Measurements from ENCODE around the gene MEG3.

MEG3 gene

DNA sequence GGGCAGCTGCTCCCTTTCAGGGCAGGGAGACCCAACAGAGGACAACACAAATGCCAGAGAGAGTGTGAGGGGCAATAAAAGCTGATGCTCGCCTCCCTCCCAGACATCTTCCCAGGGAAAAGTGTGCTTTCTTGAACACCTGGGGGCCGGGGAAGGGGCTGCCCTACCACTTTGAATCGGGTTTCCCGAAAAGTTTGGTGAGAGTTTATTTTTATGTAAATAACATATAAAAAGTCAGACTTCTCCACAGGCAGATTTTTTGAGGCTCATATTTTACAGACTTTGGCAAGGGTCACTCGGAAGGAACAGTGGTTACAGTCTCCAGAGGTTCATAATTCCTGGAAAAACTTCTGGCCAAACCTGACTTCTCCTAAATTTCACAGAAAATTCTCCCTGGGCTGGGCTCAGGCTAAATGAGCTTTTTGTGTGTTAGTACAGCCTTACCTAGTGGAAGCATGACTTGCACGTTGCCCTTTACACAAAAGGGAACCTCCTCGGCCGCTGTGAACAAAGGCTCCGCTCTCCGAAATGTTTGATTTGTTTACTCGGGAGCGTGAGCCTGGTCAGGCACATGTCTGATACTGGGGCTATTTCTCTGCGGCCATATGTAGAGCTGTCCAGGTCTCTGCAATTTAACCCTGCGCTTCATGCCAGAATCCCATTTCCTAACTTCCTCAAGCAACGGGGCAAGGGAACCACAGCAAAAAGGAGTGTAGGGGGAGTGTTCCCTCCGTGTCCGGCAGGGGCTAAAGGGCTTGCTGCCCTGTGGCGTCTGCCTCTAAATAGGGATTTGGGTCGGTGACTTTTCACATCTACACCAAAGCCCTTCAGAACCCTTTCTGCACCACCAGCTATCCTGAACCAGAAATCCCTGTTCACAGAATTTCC lies 74.2 kb downstream of the MEG3 start:
- peak; percentile 61 to 71 for DNase-seq

DNA sequence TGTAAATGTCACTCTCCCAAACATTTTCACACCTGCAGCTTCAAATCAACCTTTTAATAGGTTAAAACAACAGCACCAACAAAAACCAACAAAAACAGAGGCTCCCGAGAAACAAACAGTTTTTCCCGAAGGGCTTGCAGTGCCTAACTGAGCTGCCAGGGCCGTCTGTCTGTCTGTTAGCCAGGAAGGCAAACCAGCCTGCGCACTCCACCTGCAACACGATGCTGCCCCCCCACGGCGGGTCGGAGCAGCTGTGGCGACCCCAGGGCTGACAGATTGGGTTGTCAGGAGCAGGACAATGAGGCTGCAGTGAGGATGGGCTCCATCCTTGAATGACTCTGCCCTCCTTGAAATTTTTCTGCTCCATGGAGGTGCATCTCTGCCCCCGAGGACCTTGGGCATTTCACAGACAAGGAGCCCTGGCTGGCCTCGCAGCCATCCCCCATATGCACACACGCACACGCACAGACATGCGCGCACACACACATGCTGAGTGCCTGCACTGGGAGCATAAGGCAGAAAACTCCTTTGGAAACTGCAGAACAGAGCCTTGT lies 75.0 kb downstream of the MEG3 start:
- DNase-seq: peak; percentile 66 to 88

DNA sequence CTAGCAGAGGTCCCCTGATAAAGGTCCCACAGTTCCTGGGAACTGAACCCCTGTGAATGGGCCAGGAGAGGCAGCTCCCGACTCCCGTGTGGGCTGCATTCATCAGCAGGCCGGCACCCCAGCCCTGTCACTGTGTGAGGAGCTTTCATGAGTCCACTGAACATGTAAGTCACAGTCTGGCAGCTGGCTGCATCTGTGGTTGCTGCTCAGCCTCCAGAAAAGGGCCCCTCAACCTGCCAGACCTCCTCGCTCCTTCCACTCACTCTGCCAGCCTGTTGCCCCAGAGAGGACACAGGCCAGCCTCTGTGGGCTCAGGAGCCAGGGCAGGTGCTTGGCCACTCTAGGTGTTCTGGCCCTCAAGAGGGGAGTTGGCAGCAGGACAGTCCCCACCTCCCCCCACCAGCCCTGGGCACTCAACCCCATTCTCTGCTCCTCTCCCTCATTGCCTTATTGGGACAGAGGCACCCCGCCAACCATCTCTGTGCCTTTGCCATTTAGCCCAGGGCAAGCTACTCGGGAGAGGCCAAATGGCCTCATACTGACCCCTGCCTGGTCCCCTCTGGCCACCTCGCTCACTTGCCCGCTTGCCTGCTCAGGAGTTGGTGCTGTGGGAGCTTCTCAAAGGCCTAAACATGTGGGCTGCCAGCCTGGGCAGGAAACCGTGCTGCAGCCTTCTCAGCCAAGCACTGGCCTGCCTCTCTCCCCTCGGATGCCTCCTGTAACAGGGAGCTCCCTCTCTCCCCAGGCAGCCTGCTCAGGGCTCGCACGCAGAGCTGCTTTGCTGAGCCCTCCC lies 75.7 kb downstream of the MEG3 start:
- peak; percentile 44 to 48 for DNase-seq

DNA sequence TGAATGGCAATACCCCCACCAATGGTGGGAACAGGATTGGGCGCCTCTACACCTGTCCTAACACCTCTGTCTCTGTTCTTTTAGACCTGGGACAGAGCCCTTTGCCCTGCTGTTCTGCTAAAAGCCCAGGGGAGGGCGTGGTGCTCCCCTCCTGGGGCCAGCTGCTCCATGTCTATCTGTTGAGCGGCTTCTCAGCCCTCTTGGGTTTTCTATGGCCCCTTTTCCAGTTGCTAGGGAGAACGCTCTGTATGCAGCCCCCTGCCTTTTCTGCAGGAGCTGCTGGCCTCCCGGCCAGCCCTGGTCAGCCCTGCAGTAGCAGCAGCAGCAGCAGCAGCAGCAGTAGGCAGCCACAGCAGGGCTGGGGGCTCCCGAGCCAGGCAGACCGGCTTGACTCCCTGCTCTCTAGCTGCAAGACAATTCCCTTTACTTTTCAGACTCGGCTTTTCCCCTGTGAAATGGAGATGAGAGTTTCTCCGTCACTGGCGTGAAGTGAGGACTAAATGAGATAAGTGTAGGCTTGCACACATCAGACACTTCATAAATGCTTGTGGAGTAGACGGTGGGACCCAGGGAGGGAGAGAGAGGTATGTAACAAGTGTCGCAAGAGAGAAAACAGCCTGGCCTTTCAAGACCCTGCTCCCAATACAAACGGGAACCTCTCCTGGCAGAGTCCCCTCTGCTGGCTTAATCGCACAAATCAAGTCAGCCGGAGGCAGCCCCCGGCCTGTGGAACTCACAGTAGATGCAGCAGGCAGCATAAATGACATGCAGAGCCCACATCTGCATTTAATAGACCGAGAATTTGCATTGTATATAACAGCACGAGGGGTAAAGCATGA lies 76.6 kb downstream of the MEG3 start:
- peak; percentile 73 to 82 for DNase-seq

DNA sequence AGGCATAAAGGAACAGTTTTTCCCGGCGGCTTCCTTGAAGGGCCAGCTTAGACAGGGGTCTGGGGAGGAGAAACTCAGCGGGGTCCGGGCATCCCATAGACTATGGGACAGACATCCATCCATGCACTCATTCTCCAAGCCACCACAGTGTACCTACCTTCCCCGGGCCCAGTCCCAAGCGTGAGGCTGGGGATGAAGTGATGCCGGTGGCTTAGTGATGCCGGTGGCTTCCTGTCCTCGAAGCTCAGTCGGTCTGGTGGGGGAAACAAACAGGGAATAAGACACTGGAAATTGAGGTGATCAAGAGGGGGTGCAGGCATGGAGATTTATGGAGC lies 77.2 kb downstream of the MEG3 start:
- no peak for DNase-seq

DNA sequence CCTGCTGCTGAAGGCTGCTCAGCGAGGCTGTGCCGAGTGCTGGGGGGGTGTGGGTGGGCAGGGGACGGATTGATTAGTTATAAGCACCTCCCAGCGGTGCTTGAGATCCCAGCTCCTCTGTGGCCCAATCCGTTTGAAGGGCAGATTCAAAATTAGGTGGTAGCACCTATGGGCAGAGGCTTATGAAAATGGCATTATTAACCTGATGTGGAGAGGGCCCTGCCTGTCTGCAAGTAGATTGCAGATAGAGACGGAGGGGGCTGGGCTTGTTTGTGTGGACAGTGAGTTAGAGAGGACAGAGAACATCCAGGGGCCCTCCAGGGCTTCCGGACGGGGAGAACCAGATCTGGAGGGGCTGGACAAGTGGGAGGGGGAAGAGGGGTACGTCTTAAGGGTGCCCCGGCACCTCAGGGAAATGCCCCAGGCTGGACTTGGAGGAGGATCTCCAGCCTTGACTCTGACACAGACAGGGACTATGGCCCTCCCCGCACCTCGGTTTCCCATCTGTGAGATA lies 77.8 kb downstream of the MEG3 start, which contains the start of gene RTL1:
RTL1 (minus strand) TSS at position 51 of the 514 bp plus-strand sequence. CDS start 18,934 bp downstream, outside the sequence.
- DNase-seq: peak; percentile 18 to 57

DNA sequence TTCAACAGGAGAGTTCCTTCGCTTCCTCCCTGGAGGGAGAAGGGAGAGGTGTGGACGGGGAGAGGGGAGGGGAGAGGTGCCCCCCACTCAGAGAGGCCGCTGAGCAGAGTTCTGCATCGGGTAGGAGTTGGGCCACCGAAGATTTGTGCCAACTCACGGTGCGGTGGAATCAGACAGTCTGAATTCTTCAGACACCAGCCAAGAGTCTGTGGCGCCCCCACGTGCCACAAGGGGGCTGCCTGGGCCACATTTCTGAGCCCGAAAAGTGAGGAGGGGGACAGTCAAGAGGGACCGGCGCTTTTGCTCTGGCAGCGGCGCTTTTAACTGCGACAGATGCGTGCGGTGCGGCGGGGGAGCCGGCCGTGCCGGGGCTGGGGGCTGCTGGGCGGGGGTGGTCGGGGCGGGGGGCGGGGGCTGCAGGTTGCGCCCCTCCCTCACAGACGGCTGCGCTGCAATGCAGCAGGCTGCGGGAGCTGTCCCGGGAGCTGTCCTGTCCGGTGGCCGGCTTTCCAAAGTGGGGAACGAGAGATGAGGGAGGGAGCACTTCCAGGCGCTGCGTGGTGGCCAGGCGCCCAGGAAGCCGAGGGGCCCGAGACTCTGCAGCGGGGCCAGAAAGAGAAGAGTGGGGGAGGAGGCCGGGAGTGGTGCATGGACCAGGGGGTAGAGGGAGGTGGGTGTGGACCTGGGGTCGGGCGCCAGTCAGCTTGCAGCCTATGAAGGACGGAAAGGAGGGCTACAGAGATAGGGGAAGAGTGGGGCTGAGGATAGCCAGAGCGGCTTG lies 78.6 kb downstream of the MEG3 start:
- DNase-seq: peak; percentile 26 to 46

DNA sequence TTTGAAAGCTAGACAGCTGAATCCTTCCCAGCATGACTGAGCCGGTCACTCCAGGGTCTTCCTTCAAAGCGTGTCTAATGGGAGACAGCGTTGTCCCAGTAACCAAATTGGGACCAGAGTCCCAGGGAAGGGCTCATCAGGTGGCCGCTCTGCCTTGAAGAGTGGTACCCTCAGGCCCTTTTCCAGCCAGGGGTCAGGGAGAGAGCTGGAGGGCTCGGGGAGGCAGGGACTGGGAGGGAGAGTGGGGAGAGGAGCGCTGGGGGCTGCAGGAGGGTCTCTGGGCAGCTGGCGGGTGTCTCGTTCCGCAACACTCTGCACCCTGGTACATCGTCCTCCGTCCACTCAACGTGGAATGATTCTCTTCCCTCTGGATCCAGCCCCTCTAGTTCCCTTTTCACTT lies 79.2 kb downstream of the MEG3 start:
- DNase-seq: no peak

DNA sequence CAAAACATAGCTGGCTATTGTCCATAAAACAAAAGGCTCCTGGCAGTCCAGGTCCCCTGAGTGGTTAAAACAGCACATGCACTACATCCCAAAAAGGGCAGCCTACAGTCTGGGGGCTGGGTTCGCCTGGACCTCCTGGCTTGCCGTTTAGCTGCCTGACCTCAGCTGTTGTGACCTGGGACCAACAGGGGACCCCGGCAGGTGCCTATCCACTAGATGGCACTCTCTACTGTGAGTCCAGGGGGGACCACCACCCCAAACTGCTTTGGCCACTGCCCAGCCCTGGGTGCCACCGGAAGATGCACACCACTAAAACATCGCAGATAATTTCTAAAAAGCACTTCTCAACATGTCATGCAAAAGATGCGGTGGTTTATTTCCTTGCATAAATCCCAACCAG lies 80.5 kb downstream of the MEG3 start:
- no peak for DNase-seq

DNA sequence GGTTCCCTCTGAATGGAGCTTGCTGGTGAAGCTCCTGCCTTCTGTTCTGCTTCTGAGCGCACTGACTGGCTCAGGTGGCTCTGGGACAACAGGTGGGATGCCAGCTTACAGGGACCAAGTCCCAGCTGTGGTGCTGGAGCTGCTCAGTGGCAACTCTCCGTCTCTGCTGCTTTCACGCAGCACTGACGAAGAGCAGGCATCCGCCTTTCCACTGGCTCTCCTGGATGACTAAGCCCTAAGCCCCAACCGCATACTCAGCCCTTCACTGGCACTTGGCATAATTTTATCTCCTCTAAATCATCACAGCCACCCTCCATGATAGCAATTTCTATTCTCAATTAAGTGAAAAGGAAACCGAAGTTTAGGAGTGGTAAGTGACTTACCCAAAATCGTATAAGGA lies 81.3 kb downstream of the MEG3 start:
- no peak for DNase-seq

DNA sequence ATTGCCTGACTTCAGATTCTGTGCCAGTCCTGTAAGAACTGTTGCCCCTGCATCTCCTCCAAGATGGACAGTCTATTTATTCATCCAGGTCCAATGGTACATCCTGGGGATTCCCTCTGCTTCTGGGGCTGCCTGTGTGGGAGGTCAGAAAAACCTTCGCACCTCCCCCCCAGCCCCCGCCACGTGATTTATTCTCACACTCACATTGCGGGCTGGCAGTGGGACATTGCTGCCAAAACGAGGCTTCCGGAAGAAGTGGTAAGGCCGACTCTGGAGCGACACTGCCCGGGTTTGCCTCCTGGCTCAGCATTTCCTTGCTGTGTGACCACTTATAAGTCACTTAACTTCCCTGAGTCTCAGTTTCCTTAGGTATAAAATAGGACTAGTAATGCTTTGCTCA lies 83.5 kb downstream of the MEG3 start:
- DNase-seq: no peak

Measured in SHP77 (cell line).